ENCODE data around the gene MPHOSPH9.

Gene MPHOSPH9

DNA sequence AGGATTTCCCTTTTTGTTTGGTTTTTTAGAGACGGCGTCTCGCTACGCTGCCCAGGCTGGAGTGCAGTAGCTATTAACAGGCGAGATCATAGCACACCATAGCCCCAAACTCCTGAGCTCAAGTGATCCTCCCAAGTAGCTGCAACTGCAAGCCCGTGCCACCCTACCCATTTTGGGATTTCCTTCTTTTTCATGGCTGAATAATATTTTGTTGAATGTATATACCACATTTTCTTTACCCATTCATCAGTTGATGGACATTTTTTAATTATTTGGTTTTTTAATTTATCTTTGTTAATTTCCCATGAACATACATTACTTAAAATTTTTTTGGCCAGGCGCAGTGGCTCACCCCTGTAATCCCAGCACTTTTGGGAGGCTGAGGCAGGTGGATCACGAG is 97.3 kb downstream of the MPHOSPH9 start:
- TF ChIP-seq, protein P1, sequence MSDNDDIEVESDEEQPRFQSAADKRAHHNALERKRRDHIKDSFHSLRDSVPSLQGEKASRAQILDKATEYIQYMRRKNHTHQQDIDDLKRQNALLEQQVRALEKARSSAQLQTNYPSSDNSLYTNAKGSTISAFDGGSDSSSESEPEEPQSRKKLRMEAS (IDR thresholded peaks at IDR 0.05), result no peak
- TF ChIP-seq, protein P2, sequence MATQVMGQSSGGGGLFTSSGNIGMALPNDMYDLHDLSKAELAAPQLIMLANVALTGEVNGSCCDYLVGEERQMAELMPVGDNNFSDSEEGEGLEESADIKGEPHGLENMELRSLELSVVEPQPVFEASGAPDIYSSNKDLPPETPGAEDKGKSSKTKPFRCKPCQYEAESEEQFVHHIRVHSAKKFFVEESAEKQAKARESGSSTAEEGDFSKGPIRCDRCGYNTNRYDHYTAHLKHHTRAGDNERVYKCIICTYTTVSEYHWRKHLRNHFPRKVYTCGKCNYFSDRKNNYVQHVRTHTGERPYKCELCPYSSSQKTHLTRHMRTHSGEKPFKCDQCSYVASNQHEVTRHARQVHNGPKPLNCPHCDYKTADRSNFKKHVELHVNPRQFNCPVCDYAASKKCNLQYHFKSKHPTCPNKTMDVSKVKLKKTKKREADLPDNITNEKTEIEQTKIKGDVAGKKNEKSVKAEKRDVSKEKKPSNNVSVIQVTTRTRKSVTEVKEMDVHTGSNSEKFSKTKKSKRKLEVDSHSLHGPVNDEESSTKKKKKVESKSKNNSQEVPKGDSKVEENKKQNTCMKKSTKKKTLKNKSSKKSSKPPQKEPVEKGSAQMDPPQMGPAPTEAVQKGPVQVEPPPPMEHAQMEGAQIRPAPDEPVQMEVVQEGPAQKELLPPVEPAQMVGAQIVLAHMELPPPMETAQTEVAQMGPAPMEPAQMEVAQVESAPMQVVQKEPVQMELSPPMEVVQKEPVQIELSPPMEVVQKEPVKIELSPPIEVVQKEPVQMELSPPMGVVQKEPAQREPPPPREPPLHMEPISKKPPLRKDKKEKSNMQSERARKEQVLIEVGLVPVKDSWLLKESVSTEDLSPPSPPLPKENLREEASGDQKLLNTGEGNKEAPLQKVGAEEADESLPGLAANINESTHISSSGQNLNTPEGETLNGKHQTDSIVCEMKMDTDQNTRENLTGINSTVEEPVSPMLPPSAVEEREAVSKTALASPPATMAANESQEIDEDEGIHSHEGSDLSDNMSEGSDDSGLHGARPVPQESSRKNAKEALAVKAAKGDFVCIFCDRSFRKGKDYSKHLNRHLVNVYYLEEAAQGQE (IDR thresholded peaks at IDR 0.05; ENCODE audit: low read depth), result no peak
- TF ChIP-seq TAF1 (IDR thresholded peaks at IDR 0.05; ENCODE audit: low read depth) (no peak), TEAD4 (IDR thresholded peaks at IDR 0.05) (no peak)
- TF ChIP-seq, protein P3, sequence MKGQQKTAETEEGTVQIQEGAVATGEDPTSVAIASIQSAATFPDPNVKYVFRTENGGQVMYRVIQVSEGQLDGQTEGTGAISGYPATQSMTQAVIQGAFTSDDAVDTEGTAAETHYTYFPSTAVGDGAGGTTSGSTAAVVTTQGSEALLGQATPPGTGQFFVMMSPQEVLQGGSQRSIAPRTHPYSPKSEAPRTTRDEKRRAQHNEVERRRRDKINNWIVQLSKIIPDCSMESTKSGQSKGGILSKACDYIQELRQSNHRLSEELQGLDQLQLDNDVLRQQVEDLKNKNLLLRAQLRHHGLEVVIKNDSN (IDR thresholded peaks at IDR 0.05), result no peak

DNA sequence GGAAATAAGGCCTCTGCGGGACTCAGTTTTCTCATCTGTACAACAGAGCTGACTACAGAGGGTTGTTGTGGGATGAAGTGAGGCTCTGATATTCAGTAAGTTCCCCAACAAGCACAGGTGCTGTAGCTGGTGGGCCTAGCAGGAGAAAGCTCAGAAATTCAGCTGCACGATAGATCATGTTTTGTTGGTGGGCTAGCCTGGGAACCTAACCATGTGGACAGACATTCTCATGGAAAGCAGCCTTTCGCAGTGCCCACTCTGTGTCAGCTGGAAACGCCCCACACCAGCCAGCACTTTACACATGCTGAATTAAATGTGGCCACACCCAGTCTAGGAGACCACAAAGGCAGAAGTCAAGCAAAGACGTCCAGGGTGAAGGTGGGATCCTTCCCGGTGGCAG is 98.1 kb downstream of the MPHOSPH9 start:
- TF ChIP-seq TAF1 (IDR thresholded peaks at IDR 0.05; ENCODE audit: low read depth), result no peak

DNA sequence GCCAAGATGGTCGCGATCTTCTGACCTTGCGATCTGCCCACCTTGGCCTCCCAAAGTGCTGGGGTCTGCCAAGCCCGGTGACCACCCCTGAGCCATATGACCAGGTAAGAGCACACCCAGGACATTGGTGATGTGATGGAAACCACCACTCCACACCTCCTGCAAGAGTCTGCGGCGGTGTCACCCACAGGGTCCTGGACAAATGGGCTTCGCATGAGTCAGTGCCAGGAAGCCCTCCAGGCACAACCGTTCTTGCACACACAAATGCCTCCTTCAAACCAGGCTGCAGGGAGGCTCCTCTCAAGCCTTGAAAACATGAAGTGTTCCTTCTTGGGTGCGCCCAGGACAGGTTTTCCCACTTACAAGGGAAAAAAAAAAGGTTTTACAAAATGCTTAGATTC is 98.7 kb downstream of the MPHOSPH9 start:
- no peak for TF ChIP-seq CREB1 (IDR thresholded peaks at IDR 0.05; ENCODE audit: low read depth)
- TF ChIP-seq CEBPB (IDR thresholded peaks at IDR 0.05), result no peak

DNA sequence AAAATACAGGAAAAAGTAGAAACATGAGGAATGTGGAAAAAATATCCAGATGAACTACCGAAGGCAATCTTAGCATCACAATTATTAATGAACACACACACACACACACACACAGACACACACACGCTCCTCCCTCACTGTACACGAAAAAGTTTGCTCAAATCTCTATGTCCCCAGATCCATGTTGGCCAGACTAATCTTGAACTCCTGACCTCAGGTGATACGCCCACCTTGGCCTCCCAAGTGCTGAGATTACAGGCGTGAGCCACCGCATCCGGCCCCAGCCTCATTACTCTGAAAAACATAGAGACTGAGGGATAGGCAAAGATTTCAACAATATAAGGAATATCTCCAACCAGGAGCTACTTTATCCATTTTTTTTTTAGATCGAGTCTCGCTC is 99.2 kb downstream of the MPHOSPH9 start:
- no peak for TF ChIP-seq TAF1 (IDR thresholded peaks at IDR 0.05; ENCODE audit: low read depth)
- TF ChIP-seq EP300 (IDR thresholded peaks at IDR 0.05; ENCODE audit: borderline replicate concordance), result no peak
- no peak for TF ChIP-seq FOXM1 (IDR thresholded peaks at IDR 0.05; ENCODE audit: borderline replicate concordance, low read depth)
- TF ChIP-seq TCF12 (IDR thresholded peaks at IDR 0.05; ENCODE audit: low read depth), result no peak
- TF ChIP-seq, protein P1 (IDR thresholded peaks at IDR 0.05), result no peak
- no peak for TF ChIP-seq CREB1 (IDR thresholded peaks at IDR 0.05; ENCODE audit: low read depth)
- TF ChIP-seq, protein P2 (IDR thresholded peaks at IDR 0.05; ENCODE audit: low read depth), result no peak
- no peak for TF ChIP-seq RAD21 (IDR thresholded peaks at IDR 0.05; ENCODE audit: low read depth)

DNA sequence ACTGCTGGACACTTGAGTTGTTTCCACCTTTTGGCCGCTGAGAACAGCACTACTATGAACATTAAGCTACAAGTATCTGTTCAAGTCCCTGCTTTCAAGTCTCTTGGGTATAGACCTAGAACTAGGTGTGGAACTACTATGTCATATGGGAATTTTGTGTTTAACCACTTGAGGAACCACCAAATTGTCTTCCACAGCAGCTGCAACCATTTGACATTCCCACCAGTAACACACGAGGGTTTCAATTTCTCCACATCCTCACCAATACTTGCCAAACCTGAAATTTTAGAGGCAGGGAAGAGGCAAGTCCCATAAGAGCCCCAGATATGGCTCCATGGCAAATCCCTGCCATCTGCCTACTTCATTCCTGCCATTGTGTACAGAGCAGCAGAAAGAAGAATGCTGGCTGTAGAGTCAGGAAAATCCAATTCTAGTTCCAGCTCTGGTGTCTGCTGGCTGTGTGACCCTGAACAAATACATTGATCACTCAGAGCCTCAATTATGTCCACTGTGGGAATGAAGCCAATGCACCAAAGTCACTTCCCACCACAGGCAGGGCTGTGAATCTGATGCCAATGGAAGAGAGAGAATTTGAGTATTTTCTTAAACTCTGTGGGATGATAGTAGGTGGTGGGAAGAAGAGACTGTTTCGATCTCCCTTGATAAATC is 99.9 kb downstream of the MPHOSPH9 start:
- TF ChIP-seq, protein P2 (IDR thresholded peaks at IDR 0.05; ENCODE audit: low read depth), result no peak
- no peak for TF ChIP-seq ZBTB7A (IDR thresholded peaks at IDR 0.05; ENCODE audit: low read depth)
- TF ChIP-seq, protein P1 (IDR thresholded peaks at IDR 0.05), result no peak
- no peak for TF ChIP-seq FOXM1 (IDR thresholded peaks at IDR 0.05; ENCODE audit: borderline replicate concordance, low read depth)
- TF ChIP-seq, protein P3 (IDR thresholded peaks at IDR 0.05), result no peak
- no peak for TF ChIP-seq TEAD4 (IDR thresholded peaks at IDR 0.05)
- TF ChIP-seq NFIC (IDR thresholded peaks at IDR 0.05), result no peak
- TF ChIP-seq CREB1 (IDR thresholded peaks at IDR 0.05; ENCODE audit: low read depth), result no peak
- no peak for TF ChIP-seq TAF1 (IDR thresholded peaks at IDR 0.05; ENCODE audit: low read depth)
